NCI-H2029 treated with DMSO at 0.1 percent for 48 hours (cell line): Measurements from ENCODE around the gene SKAP1.

Experiments used
- DNase-seq: peaks from one replicate; lab custom pipeline; 2025; lab: John Stamatoyannopoulos, UW

The SKAP1 gene

GRCh38 chr17:48104440-48104839, 325.6 kb downstream of the SKAP1 start:
- DNase-seq, result no peak

DNA sequence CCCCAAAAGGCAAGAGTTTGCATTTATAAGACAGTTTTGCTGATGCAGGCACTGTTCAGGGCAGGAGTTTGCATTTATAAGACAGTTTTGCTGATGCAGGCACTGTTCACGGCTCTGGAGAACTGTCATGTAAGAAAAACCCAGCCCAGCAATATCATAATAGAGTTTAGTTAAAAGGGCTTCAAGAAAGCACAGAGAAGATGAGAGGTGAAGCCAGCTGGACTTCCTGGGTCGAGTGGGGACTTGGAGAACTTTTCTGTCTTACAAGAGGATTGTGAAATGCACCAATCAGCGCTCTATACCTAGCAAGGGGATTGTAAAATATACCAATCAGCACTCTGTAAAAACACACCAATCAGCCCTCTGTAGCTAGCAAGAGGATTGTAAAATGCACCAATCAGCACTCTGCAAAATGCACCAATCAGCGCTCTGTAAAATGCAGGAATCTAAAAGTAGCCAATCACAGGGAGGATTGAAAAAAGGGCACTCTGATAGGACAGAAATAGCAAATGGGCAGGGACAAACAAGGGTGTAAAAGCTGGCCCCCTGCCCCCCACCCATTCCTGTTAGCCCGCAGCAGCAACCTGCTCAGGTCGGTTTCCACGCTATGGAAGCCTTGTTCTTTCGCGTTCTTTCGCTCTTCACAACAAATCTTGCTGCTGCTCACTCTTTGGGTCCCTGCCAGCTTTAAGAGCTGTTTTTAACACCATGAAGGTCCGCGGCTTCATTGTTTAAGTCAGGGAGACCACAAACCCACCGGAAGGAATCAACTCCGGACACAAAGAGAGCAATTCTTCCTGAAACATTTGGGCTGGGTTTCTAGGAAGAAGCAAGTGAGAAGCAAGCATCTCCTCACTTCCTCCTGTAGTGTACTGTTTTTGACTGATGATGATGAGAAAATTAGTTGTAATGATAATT, 327.0 kb downstream of the SKAP1 start:
- no peak for DNase-seq

DNA sequence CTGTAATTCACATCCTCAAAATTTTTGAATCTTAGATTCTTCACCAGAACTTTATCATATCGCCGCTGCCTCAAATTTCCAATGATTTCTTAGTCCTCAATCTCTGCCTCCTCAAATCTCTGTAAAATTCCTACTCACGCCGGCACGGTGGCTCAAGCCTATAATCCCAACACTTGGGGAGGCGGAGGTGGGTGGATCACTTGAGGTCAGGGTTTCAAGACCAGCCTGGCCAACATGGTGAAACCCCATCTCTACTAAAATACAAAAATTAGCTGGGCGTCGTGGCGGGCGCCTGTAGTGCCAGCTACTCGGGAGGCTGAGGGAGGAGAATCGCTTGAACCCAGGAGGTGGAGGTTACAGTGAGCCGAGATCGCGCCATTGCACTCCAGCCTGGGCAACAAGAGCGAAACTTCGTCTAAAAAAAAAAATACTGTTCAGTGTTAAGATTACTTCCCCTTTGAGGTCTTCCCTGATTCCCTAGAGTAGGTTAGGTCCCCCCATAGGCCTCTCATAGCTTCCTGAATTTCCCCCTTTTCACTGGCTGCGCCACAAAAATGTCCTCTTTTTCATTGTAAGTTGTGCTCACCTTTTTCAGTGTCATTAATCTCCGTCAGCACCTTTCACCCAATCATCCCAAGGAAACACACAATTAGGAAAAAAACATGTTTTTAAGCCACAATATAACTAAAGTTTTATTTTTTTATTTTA, 327.8 kb downstream of the SKAP1 start:
- DNase-seq, result no peak

- DNase-seq, result peak; percentile 61
Measured at GRCh38 chr17:48101012-48101720, 328.8 kb downstream of the SKAP1 start, which contains the start of gene CBX1. CBX1 (minus strand) TSS chr17:48101478; CDS start chr17:48077004, 24,474 bp downstream.

- peak; percentile 26 for DNase-seq
Measured at GRCh38 chr17:48100591-48101011, 329.4 kb downstream of the SKAP1 start.

DNA sequence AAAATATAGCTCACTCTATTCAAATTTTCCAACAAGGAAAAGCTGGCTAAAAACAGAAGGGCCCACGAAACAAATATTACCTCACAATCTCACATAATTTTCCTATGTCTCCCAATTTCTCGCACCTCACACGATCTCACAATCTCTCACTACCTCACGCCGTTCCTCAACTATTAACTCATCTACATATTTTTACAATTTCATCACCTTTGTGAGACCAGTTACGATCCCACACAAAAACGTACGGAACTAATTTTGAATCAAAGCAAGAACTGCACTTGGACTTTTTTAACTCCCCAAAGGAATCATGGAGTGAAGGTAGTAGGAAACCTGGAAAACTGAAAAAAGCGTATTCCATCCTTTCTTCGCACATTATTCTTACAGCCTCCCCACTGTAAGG, 329.9 kb downstream of the SKAP1 start:
- DNase-seq, result no peak

DNA sequence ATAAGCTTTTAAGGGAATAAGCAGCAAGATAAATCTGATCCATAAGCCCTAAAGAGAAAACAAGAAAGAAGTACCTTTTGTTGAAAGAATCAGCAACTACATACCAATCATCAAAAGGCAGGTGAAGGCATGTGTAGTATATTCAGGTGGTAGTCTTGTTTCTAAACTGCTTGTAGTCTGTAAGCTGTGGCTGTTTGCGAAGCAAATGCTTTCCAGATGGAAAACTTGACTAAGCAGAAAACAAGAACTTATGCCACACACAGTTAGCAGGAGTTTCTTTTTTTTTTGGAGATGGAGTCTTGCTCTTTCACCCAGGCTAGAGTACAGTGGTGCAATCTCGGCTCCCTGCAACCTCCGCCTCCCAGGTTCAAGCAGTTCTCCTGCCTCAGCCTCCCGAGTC, 334.4 kb downstream of the SKAP1 start:
- DNase-seq, result no peak

DNA sequence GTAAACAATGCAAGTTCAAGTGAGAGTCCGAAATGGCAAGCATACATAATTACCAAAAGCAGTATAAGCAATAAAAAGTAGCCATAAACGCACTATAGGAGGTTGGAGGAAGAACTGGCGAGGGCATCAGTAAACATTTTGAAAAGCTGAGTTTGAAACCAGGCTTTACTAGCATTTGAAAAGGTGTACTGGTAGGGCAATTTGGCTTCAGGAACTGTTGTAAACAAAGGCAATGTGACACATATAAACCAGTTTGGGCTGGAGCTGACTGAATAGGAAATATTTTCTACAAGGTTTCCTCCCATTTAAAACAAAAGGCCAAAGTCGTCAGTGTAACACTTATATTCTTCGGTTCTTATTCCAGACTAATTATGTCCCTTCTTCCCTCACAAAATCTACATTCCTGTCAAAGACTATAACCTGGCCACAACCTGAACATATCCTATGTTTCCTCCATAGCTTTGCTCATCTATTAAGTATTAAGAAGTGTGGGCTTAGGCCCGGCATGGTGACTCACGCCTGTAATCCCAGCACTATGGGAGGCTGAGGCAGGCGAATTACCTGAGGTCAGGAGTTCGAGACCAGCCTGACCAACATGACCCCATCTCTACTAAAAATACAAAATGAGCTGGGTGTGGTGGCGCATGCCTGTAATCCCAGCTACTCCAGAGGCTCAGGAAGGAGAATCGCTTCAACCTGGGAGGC, 336.5 kb downstream of the SKAP1 start:
- peak; percentile 60 for DNase-seq

DNA sequence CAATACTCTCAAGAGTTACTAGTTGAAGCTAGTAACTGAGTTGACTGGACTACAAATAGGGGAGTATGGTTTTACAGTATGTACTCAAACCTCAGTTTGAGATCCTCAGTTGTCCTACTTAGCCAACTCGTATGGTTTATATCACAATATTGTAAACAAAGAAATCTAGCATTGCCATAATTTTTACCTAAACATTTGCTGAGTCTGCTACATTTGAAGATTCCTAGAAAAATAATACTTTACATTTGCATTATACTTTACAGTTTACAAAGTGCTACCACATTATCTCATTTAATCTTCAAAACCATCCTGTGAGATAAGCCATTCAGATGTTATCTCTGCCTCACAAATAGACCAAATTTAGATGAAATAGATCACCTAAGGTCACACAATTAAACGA, 345.1 kb downstream of the SKAP1 start:
- no peak for DNase-seq
